K562 (cell line): ENCODE measurements around the gene ZNF667. TPM values are rescaled to one million over a fixed set of nuclear protein-coding genes. Genes with fewer than 3 reads are reported as not detected.

ENCODE experiments used
- ATF7 ChIP-seq: fragments of 450-650 bp; IDR thresholded peaks from 2 replicates; pipeline ENCODE4 v1.7.1; 2014; ENCODE audit warnings: mild to moderate bottlenecking, moderate library complexity
- ELF1 ChIP-seq: fragments of 200-800 bp; sonication (Bioruptor generic); IDR thresholded peaks from 2 replicates; pipeline ENCODE4 v1.6.1; 2016; ENCODE audit warnings: missing genetic modification characterization, missing compliant biosample characterization
- ESRRA ChIP-seq: fragments of 450-650 bp; IDR thresholded peaks from 2 replicates; pipeline ENCODE4 v1.6.1; 2014; ENCODE audit warnings: low read depth, mild to moderate bottlenecking, moderate library complexity, borderline replicate concordance
- FOS ChIP-seq: IDR thresholded peaks from 3 replicates; pipeline ENCODE4 v1.6.1; 2011; ENCODE audit not compliant: insufficient read length; ENCODE audit errors: extremely low read depth
- GABPB1 ChIP-seq: sonication (generic); formaldehyde crosslinking; IDR thresholded peaks from 2 replicates; pipeline ENCODE4 v1.8.0; 2022; ENCODE audit warnings: mild to moderate bottlenecking, missing genetic modification reagents
- GATA2 ChIP-seq: sonication (generic); formaldehyde crosslinking; IDR thresholded peaks from 2 replicates; pipeline ENCODE4 v1.4.0; 2020; ENCODE audit warnings: mild to moderate bottlenecking, missing genetic modification reagents
- KLF10 ChIP-seq: fragments of 250-450 bp; sonication (Bioruptor Pico); IDR thresholded peaks from 2 replicates; pipeline ENCODE4 v1.6.1; 2021; ENCODE audit warnings: matching md5 sums
- MAFK ChIP-seq: IDR thresholded peaks from 2 replicates; pipeline ENCODE4 v1.6.1; 2011; ENCODE audit warnings: low read length, improper control_type of control experiment
- NFE2L1 ChIP-seq: fragments of 450-650 bp; IDR thresholded peaks from 2 replicates; pipeline ENCODE4 v1.6.1; 2016; ENCODE audit warnings: missing genetic modification characterization, low read depth, mild to moderate bottlenecking, missing compliant biosample characterization, moderate library complexity, borderline replicate concordance
- NFXL1 ChIP-seq: fragments of 450-650 bp; formaldehyde crosslinking; IDR thresholded peaks from 2 replicates; pipeline ENCODE4 v1.4.0; 2021; ENCODE audit warnings: mild to moderate bottlenecking
- NKRF ChIP-seq: fragments of 450-650 bp; IDR thresholded peaks from 2 replicates; pipeline ENCODE4 v1.6.1; 2016; ENCODE audit warnings: borderline replicate concordance
- NR1H2 ChIP-seq: sonication (generic); formaldehyde crosslinking; IDR thresholded peaks from 2 replicates; pipeline ENCODE4 v1.4.0; 2020; ENCODE audit warnings: mild to moderate bottlenecking, missing genetic modification reagents
- PHF8 ChIP-seq: fragments of 200-600 bp; sonication (generic); IDR thresholded peaks from 2 replicates; pipeline ENCODE4 v1.6.1; 2012; ENCODE audit warnings: mixed run types, mild to moderate bottlenecking, inconsistent platforms, low read length, moderate library complexity, borderline replicate concordance
- POLR2AphosphoS5 ChIP-seq: IDR thresholded peaks from 2 replicates; pipeline ENCODE4 v1.6.1; 2011; ENCODE audit warnings: mild to moderate bottlenecking, low read depth, low read length, moderate library complexity; ENCODE audit not compliant: control insufficient read depth, insufficient read depth
- RAD51 ChIP-seq: fragments of 450-650 bp; IDR thresholded peaks from 2 replicates; pipeline ENCODE4 v1.7.1; 2016; ENCODE audit warnings: low read depth, mild to moderate bottlenecking, borderline replicate concordance
- TBP ChIP-seq: optimal IDR thresholded peaks from 2 replicates; pipeline ENCODE3; 2011; ENCODE audit warnings: low read depth, low read length, improper control_type of control experiment
- TCF7 ChIP-seq: sonication (generic); IDR thresholded peaks from 2 replicates; pipeline ENCODE4 v1.6.1; 2016; ENCODE audit warnings: antibody characterized with exemption, borderline replicate concordance
- TCF7L2 ChIP-seq: fragments of 150-350 bp; IDR thresholded peaks from 2 replicates; pipeline ENCODE4 v1.6.1; 2016; ENCODE audit warnings: low read depth, mild to moderate bottlenecking, low read length, moderate library complexity
- TFAM ChIP-seq: fragments of 250-450 bp; sonication (Bioruptor Pico); conservative IDR thresholded peaks from 2 replicates; pipeline ENCODE4 v1.5.0; 2021; ENCODE audit warnings: mild to moderate bottlenecking, moderate library complexity
- ZNF197 ChIP-seq: fragments of 200-800 bp; sonication (Bioruptor generic); IDR thresholded peaks from 2 replicates; pipeline ENCODE4 v1.6.1; 2016; ENCODE audit warnings: low read depth, missing genetic modification characterization, missing compliant biosample characterization
- ZNF3 ChIP-seq: fragments of 250-450 bp; sonication (Bioruptor Pico); IDR thresholded peaks from 2 replicates; pipeline ENCODE4 v1.5.0; 2021; ENCODE audit warnings: mild to moderate bottlenecking, moderate library complexity
- ZNF347 ChIP-seq: fragments of 450-650 bp; formaldehyde crosslinking; IDR thresholded peaks from 2 replicates; pipeline ENCODE4 v1.4.0; 2020; ENCODE audit warnings: low read depth, mild to moderate bottlenecking, moderate library complexity
- ZNF668 ChIP-seq: fragments of 250-450 bp; sonication (Bioruptor Pico); IDR thresholded peaks from 2 replicates; pipeline ENCODE4 v1.8.0; 2022; ENCODE audit warnings: mild to moderate bottlenecking, inconsistent platforms
- polyA plus RNA-seq, 8 experiments: library from polyadenylated mRNA; depleted of rRNA in 4 of 8; stranded (reverse) in 5 of 8; unstranded in 3 of 8; fragments of >200 nt; fragmentation: Nextera tagmentation in 2 of 8; fragmentation: Illumina TruSeq in 1 of 8; extraction: Ambion mirVana in 2 of 8; extraction: Trizol in 1 of 8; gene quantifications; 2 replicates each; pipeline versions ENCODE4 v1.2.1 to v1.2.3, GENCODE V29; 2011 to 2014; ENCODE audit warnings: inconsistent platforms in 1 of 8, missing spikeins in 1 of 8
- total RNA-seq, 7 experiments: library from RNA; depleted of rRNA in 6 of 7; stranded (reverse); fragments of >200 nt in 6 of 7; fragmentation: Illumina TruSeq in 2 of 7; extraction: Trizol in 2 of 7; gene quantifications; 2 replicates each; pipeline versions ENCODE4 v1.2.1 to v1.2.3, GENCODE V29; 2011 to 2021; ENCODE audit warnings: low replicate concordance in 1 of 7
- TF ChIP-seq, protein P1 (sequence below): sonication (generic); formaldehyde crosslinking; IDR thresholded peaks from 2 replicates; pipeline ENCODE4 v1.8.0; 2022; ENCODE audit warnings: missing genetic modification reagents, mild to moderate bottlenecking, moderate library complexity, borderline replicate concordance
- TF ChIP-seq, protein P2 (sequence below), 2 experiments: IDR thresholded peaks; 2 replicates each; pipeline ENCODE4 v1.6.1; 2011; ENCODE audit warnings: borderline replicate concordance in 1 of 2, control low read depth in 1 of 2, low read depth in 1 of 2, low read length in 1 of 2, mild to moderate bottlenecking in 1 of 2, mixed read lengths in 1 of 2, moderate library complexity in 1 of 2; ENCODE audit not compliant: insufficient read depth in 1 of 2, insufficient read length in 1 of 2, poor library complexity in 1 of 2, severe bottlenecking in 1 of 2; ENCODE audit errors: extremely low read depth in 1 of 2

The ZNF667 gene
- total and polyA plus RNA-seq, 9 of the 15 experiments (the other 6 are each of a cell fraction or from before 2014, with no cell fraction given): not detected

DNA sequence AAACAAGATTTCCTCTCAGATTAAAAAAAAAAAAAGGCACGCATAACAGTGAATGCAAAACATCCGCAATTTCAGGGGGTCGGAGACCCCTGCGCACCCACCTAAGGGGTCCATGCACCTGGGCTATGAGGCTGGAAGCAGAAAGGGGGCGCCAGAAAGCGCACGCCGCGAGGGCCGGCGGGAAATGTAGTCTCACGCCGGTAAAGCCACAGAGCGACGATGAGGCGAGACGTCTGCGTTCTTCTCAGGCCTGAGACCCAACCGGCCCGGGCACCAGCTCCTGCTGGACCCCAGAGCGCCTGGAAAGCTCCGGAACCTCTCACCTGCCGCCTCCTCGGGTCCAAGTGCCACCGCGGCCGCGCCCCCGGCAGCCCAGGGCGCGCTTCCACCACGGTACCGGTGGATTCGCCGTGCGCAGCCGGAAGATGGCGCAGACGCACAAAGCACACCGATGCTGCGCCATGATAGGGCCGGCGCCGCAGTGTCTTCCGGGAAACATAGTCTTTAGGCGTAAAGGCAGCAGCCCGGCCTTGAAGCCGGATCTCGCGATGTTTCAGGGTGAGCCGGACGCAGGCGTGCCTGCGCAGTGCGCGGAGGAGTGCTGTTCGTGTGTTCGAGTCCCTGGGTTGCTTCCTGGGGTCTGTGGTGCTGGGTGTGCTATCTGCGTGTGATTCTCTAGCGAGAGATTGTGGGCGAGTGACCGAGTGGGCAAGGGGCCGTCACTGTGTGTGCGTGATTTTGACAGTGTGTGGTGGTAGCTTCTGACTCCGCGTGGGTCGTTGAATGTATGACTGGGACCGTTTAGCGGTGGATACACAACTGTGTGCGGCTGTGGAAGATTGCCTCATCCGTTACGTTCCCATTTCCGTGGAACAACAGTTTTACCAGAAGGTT lies 83.8 kb downstream of the ZNF667 start, which contains the start of gene ZNF582 (continued):
- TF ChIP-seq RAD51 (no peak), POLR2AphosphoS5 (0 out of 2 replicates have a peak, but pooled peaks have one; percentile 17), NFXL1 (CRISPR knock-in tag) (no peak), NR1H2 (CRISPR knock-in tag) (no peak), GABPB1 (CRISPR knock-in tag) (peak; percentile 85), ESRRA (peak; percentile 39; the same call in 1 of the 2 replicates), ZNF3 (CRISPR knock-in tag) (no peak), GATA2 (CRISPR knock-in tag) (peak; percentile 27; the same call in 1 of the 2 replicates), ZNF347 (CRISPR knock-in tag) (no peak), PHF8 (peak; percentile 89), ELF1 (peak; percentile 66), TCF7L2 (no peak), NFE2L1 (tag) (no peak), ZNF668 (CRISPR knock-in tag) (no peak), TFAM (CRISPR knock-in tag) (no peak), ATF7 (peak; percentile 71), ZNF197 (0 out of 2 replicates have a peak, but pooled peaks have one; percentile 68), NKRF (no peak), FOS (no peak), TBP (peak; percentile 58), TCF7 (no peak), MAFK (no peak), KLF10 (CRISPR knock-in tag) (no peak)
- TF ChIP-seq, protein P1, sequence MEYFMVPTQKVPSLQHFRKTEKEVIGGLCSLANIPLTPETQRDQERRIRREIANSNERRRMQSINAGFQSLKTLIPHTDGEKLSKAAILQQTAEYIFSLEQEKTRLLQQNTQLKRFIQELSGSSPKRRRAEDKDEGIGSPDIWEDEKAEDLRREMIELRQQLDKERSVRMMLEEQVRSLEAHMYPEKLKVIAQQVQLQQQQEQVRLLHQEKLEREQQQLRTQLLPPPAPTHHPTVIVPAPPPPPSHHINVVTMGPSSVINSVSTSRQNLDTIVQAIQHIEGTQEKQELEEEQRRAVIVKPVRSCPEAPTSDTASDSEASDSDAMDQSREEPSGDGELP (CRISPR knock-in tag): peak; percentile 66; the same call in 1 of the 2 replicates
- TF ChIP-seq, protein P2, sequence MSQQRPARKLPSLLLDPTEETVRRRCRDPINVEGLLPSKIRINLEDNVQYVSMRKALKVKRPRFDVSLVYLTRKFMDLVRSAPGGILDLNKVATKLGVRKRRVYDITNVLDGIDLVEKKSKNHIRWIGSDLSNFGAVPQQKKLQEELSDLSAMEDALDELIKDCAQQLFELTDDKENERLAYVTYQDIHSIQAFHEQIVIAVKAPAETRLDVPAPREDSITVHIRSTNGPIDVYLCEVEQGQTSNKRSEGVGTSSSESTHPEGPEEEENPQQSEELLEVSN (IDR thresholded peaks at IDR 0.05; ENCODE audit: borderline replicate concordance in 1 of 2, extremely low read depth in 1 of 2, insufficient read depth in 1 of 2, insufficient read length in 1 of 2, low read depth in 1 of 2, low read length in 1 of 2, poor library complexity in 1 of 2, severe bottlenecking in 1 of 2): peak; percentile 51 to 65
